ENCODE results near the gene MAPKAPK2.

DNA sequence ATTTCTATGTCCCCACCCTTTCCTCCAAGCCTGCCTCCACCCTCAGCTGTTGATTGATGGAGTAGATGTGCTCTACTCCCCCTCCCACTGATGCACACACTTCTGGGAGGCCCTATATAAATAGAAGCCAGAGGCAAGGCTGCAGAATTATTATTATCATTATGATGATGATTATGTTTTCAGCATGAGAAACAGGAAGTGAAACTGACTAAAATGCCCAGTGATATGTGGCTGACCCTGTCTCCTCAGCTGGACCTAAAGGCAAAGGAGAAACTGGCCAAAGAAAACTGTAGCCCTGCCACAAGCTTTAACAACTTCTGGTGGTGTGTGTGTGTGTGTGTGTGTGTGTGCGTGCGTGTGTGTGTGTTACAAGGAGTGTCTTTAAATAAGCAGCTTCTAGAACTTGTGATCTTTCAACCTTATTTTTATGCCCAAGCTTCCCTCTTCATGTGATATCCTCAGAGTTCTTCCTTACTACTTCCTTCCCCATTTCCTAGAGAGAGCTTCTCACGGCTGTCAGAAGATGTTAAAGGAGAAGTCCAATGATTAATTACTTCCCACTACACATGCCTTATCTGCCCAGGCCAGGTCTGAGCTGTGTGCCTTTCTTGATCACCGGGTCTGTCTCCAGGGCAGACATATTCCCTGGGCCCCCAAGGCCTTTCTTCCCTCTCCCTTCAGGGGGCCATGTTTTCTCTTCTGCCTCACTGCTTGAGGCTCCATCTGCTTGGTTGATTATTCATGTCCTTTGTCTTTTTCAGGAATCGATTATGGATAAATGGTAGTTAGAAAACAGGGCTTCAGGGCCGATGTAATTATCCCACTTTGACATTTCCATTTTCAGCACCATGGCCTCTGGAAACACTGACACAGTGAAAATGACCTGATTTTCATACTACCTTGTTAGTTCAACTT, 11.6 kb upstream of the MAPKAPK2 start:
- TF ChIP-seq CTCF (IDR thresholded peaks at IDR 0.05; ENCODE audit: low read length) (no peak), EZH2 (optimal IDR thresholded peaks at IDR 0.05; ENCODE audit: low read depth, low read length) (no peak)

Data from MM.1S (cell line).